ENCODE data around the gene CASR.

CASR gene

GRCh38 chr3:122272879-122273278 lies 89.4 kb downstream of the CASR start:
- H3K9me3 ChIP-seq (ENCODE audit: low read length), result no peaks in the 10 kb centered on the region
- H3K27me3 ChIP-seq (ENCODE audit: insufficient read depth, low read length), result peaks cover 3% of the 10 kb centered on the region
- no peaks in the 10 kb centered on the region for H3K36me3 ChIP-seq (ENCODE audit: insufficient read depth, low read length)
- H3K4me3 ChIP-seq (ENCODE audit: low read length), result no peak overlapping the region
- H2AFZ ChIP-seq (ENCODE audit: low read depth, low read length), result no peak overlapping the region
- H3K4me1 ChIP-seq (ENCODE audit: insufficient read depth, low read length), result no peaks in the 10 kb centered on the region

DNA sequence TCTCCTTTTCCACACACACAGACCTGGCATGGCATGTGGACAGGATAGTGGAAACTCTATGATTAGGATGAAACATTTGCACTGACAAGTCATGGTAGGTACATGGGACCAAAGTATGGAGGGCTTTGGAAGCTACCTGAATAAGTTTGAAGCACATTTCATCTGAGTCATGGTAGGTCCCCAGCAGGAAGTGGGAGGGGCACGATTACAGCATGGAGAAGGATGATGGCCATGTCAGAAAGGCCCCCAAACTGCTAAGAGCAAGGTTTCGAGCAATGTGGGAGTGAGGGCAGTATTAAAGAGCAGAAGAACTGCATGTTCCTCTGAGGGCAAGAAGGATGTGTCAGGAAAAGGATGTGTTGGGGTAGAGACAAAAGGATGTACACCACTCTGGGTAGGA lies 90.0 kb downstream of the CASR start:
- no peak overlapping the region for H3K4me3 ChIP-seq (ENCODE audit: low read length)
- H3K4me1 ChIP-seq (ENCODE audit: insufficient read depth, low read length), result no peaks in the 10 kb centered on the region
- H3K9me3 ChIP-seq (ENCODE audit: low read length), result no peaks in the 10 kb centered on the region
- H2AFZ ChIP-seq (ENCODE audit: low read depth, low read length), result no peak overlapping the region
- H3K36me3 ChIP-seq (ENCODE audit: insufficient read depth, low read length), result no peaks in the 10 kb centered on the region
- peaks cover 3% of the 10 kb centered on the region for H3K27me3 ChIP-seq (ENCODE audit: insufficient read depth, low read length)

GRCh38 chr3:122281891-122282290 lies 98.4 kb downstream of the CASR start:
- H3K27me3 ChIP-seq (ENCODE audit: insufficient read depth, low read length), result peaks cover 6% of the 10 kb centered on the region
- H2AFZ ChIP-seq (ENCODE audit: low read depth, low read length), result no peak overlapping the region
- H3K4me3 ChIP-seq (ENCODE audit: low read length), result no peak overlapping the region
- no peaks in the 10 kb centered on the region for H3K9me3 ChIP-seq (ENCODE audit: low read length)
- H3K4me1 ChIP-seq (ENCODE audit: insufficient read depth, low read length), result no peaks in the 10 kb centered on the region
- H3K36me3 ChIP-seq (ENCODE audit: insufficient read depth, low read length), result no peaks in the 10 kb centered on the region

- H3K36me3 ChIP-seq (ENCODE audit: insufficient read depth, low read length), result no peaks in the 10 kb centered on the region
- no peak overlapping the region for H3K4me3 ChIP-seq (ENCODE audit: low read length)
- no peaks in the 10 kb centered on the region for H3K9me3 ChIP-seq (ENCODE audit: low read length)
- H2AFZ ChIP-seq (ENCODE audit: low read depth, low read length), result no peak overlapping the region
- peaks cover 6% of the 10 kb centered on the region for H3K27me3 ChIP-seq (ENCODE audit: insufficient read depth, low read length)
- no peaks in the 10 kb centered on the region for H3K4me1 ChIP-seq (ENCODE audit: insufficient read depth, low read length)
Observed at GRCh38 chr3:122283796-122284445, 100.5 kb downstream of the CASR start.

GRCh38 chr3:122284486-122284885 lies 101.0 kb downstream of the CASR start:
- no peak overlapping the region for H3K4me3 ChIP-seq (ENCODE audit: low read length)
- peaks cover 6% of the 10 kb centered on the region for H3K27me3 ChIP-seq (ENCODE audit: insufficient read depth, low read length)
- H3K4me1 ChIP-seq (ENCODE audit: insufficient read depth, low read length), result no peaks in the 10 kb centered on the region
- H3K9me3 ChIP-seq (ENCODE audit: low read length), result no peaks in the 10 kb centered on the region
- no peak overlapping the region for H2AFZ ChIP-seq (ENCODE audit: low read depth, low read length)
- H3K36me3 ChIP-seq (ENCODE audit: insufficient read depth, low read length), result no peaks in the 10 kb centered on the region

DNA sequence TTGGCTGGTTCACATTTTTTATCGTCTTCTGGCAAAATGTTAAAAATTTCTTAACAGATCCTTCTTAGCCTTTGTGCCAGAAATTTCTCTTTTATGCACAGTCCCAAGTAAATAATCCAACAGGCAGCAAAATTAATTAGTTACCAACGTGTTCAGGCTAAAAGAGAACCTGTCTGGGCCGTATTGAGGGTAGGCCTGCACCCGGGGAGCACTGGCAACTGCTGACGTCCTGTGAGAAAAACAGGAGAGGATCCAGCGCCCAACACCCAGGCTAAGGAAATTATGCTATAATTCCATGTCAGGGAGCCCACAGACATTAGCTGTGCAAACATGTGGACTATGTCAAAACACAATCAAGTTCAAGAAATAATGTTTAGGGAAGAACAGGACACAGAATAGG lies 110.9 kb downstream of the CASR start:
- Histone ChIP-seq H3K4me3 (ENCODE audit: low read length) (no peak overlapping the region), H3K36me3 (ENCODE audit: insufficient read depth, low read length) (no peaks in the 10 kb centered on the region), H3K9me3 (ENCODE audit: low read length) (peaks cover 2% of the 10 kb centered on the region), H3K4me1 (ENCODE audit: insufficient read depth, low read length) (no peaks in the 10 kb centered on the region), H2AFZ (ENCODE audit: low read depth, low read length) (no peak overlapping the region), H3K27me3 (ENCODE audit: insufficient read depth, low read length) (peaks cover 9% of the 10 kb centered on the region)

GRCh38 chr3:122295266-122296062 lies 112.0 kb downstream of the CASR start:
- no peak overlapping the region for H2AFZ ChIP-seq (ENCODE audit: low read depth, low read length)
- no peak overlapping the region for H3K4me3 ChIP-seq (ENCODE audit: low read length)
- H3K27me3 ChIP-seq (ENCODE audit: insufficient read depth, low read length), result peaks cover 9% of the 10 kb centered on the region
- peaks cover 2% of the 10 kb centered on the region for H3K9me3 ChIP-seq (ENCODE audit: low read length)
- H3K36me3 ChIP-seq (ENCODE audit: insufficient read depth, low read length), result no peaks in the 10 kb centered on the region
- H3K4me1 ChIP-seq (ENCODE audit: insufficient read depth, low read length), result no peaks in the 10 kb centered on the region

DNA sequence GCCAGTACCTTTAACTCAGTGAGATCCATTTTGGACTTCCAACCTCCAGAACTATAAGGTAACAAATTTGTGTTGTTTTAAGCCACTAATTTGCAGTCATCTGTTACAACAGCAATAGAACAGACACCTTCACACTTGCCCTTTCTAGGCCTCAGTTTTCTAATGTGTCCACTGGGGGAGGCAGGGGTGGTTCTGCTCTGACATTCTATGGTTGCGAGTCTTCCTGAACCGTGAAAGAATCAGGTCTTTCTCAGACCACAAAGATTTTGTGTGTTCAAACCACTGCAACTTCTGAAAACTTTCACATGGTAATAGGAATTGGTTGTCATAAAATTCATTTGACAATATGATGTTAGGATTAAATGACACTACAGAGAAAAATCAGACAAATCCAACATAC lies 114.8 kb downstream of the CASR start:
- Histone ChIP-seq H3K9me3 (ENCODE audit: low read length) (peaks cover 2% of the 10 kb centered on the region), H3K4me3 (ENCODE audit: low read length) (no peak overlapping the region), H3K4me1 (ENCODE audit: insufficient read depth, low read length) (no peaks in the 10 kb centered on the region), H2AFZ (ENCODE audit: low read depth, low read length) (no peak overlapping the region), H3K36me3 (ENCODE audit: insufficient read depth, low read length) (no peaks in the 10 kb centered on the region), H3K27me3 (ENCODE audit: insufficient read depth, low read length) (peaks cover 9% of the 10 kb centered on the region)

DNA sequence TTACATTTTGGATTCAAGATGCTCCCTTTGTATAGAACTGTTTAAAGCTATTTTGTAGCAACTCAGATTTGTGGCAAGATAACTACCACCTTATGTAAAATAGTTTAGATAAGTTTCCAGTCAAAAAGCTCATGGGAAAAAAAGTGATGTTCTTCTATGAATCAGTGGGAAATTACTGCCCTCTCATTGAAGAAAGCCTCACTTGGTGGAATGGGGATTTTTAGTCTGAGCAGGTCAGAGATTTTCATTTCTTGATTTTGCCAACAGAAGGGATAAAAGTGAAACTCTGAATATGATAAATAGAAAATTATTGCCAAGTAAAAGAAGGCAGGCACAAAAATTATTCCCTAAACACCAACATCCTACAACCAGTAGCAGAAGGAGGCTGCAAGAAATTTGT lies 115.7 kb downstream of the CASR start:
- Histone ChIP-seq H3K36me3 (ENCODE audit: insufficient read depth, low read length) (no peaks in the 10 kb centered on the region), H3K9me3 (ENCODE audit: low read length) (peaks cover 2% of the 10 kb centered on the region), H3K27me3 (ENCODE audit: insufficient read depth, low read length) (peaks cover 9% of the 10 kb centered on the region), H3K4me3 (ENCODE audit: low read length) (no peak overlapping the region), H3K4me1 (ENCODE audit: insufficient read depth, low read length) (no peaks in the 10 kb centered on the region), H2AFZ (ENCODE audit: low read depth, low read length) (no peak overlapping the region)

DNA sequence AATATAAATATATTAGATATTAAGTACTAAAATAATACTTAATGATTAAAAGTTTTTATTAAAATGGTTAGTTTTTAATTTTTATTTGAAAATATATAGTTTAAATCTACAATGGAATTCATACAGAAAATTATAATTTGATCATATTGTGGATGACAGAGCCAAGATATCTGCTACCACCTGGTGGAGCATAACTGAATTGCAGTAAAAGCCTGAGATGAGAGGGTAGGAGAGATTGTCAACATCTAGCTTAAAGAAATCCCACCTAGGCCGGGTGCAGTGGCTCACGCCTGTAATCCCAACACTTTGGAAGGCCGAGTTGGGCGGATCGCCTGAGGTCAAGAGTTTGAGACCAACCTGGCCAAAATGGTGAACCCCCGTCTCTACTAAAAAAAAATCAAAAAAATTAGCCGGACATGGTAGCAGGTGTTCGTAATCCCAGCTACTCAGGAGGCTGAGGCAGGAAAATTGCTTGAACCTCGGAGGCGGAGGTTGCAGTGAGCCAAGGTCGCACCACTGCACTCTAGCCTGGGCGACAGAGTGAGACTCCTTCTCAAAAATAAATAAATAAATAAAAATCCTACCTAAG lies 116.5 kb downstream of the CASR start:
- peaks cover 2% of the 10 kb centered on the region for H3K9me3 ChIP-seq (ENCODE audit: low read length)
- no peaks in the 10 kb centered on the region for H3K36me3 ChIP-seq (ENCODE audit: insufficient read depth, low read length)
- no peaks in the 10 kb centered on the region for H3K4me1 ChIP-seq (ENCODE audit: insufficient read depth, low read length)
- H3K4me3 ChIP-seq (ENCODE audit: low read length), result no peak overlapping the region
- H3K27me3 ChIP-seq (ENCODE audit: insufficient read depth, low read length), result peaks cover 4% of the 10 kb centered on the region
- no peak overlapping the region for H2AFZ ChIP-seq (ENCODE audit: low read depth, low read length)

- H3K9me3 ChIP-seq (ENCODE audit: low read length), result peaks cover 1% of the 10 kb centered on the region
- H3K27me3 ChIP-seq (ENCODE audit: insufficient read depth, low read length), result peaks cover 2% of the 10 kb centered on the region
- H3K4me3 ChIP-seq (ENCODE audit: low read length), result no peak overlapping the region
- H3K4me1 ChIP-seq (ENCODE audit: insufficient read depth, low read length), result no peaks in the 10 kb centered on the region
- H2AFZ ChIP-seq (ENCODE audit: low read depth, low read length), result no peak overlapping the region
- no peaks in the 10 kb centered on the region for H3K36me3 ChIP-seq (ENCODE audit: insufficient read depth, low read length)
Observed at GRCh38 chr3:122301063-122301462, 117.6 kb downstream of the CASR start.

- H3K4me1 ChIP-seq (ENCODE audit: insufficient read depth, low read length), result no peaks in the 10 kb centered on the region
- H3K9me3 ChIP-seq (ENCODE audit: low read length), result no peaks in the 10 kb centered on the region
- H3K4me3 ChIP-seq (ENCODE audit: low read length), result no peak overlapping the region
- no peak overlapping the region for H2AFZ ChIP-seq (ENCODE audit: low read depth, low read length)
- H3K36me3 ChIP-seq (ENCODE audit: insufficient read depth, low read length), result no peaks in the 10 kb centered on the region
- H3K27me3 ChIP-seq (ENCODE audit: insufficient read depth, low read length), result peaks cover 3% of the 10 kb centered on the region
Observed at GRCh38 chr3:122305818-122306621, 122.6 kb downstream of the CASR start.

- H2AFZ ChIP-seq (ENCODE audit: low read depth, low read length), result no peak overlapping the region
- H3K4me3 ChIP-seq (ENCODE audit: low read length), result no peak overlapping the region
- no peaks in the 10 kb centered on the region for H3K4me1 ChIP-seq (ENCODE audit: insufficient read depth, low read length)
- no peaks in the 10 kb centered on the region for H3K36me3 ChIP-seq (ENCODE audit: insufficient read depth, low read length)
- no peaks in the 10 kb centered on the region for H3K9me3 ChIP-seq (ENCODE audit: low read length)
- H3K27me3 ChIP-seq (ENCODE audit: insufficient read depth, low read length), result peaks cover 5% of the 10 kb centered on the region
Observed at GRCh38 chr3:122306622-122306953, 123.1 kb downstream of the CASR start.
